Measurements from ENCODE around the gene TDO2. TPM values are rescaled to one million over a fixed set of nuclear protein-coding genes. Genes with fewer than 3 reads are reported as not detected.

TDO2 gene
- total RNA-seq, 4 donors from 2014 or later: 3.7 TPM; not detected in 3

DNA sequence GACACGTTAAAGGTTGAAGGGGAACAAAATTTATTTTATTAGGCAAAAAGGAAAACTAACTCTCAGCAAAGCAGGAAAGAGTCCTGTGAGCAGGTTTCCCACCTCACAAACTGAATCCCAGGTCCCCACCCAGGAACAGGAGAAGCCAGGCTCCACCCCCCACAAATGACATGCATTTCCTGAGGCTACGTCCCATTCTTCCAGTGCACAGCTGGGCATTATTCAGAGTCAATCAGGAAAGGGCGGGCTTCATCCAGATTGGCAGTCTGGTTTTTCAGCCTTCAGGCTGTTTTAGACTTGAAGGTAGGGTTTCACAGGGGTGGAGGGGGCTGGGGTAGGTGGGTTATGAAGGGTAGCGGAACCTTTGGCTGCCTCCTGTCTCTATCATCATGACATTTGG is 25.5 kb upstream of the TDO2 start:
- Histone ChIP-seq H3K9me3 (no peaks in the 10 kb centered on the region), H3K4me3 (no peak overlapping the region), H3K36me3 (no peaks in the 10 kb centered on the region), H3K27ac (no peak overlapping the region), H3K27me3 (no peaks in the 10 kb centered on the region), H3K4me1 (no peaks in the 10 kb centered on the region)
- TF ChIP-seq, protein P1, sequence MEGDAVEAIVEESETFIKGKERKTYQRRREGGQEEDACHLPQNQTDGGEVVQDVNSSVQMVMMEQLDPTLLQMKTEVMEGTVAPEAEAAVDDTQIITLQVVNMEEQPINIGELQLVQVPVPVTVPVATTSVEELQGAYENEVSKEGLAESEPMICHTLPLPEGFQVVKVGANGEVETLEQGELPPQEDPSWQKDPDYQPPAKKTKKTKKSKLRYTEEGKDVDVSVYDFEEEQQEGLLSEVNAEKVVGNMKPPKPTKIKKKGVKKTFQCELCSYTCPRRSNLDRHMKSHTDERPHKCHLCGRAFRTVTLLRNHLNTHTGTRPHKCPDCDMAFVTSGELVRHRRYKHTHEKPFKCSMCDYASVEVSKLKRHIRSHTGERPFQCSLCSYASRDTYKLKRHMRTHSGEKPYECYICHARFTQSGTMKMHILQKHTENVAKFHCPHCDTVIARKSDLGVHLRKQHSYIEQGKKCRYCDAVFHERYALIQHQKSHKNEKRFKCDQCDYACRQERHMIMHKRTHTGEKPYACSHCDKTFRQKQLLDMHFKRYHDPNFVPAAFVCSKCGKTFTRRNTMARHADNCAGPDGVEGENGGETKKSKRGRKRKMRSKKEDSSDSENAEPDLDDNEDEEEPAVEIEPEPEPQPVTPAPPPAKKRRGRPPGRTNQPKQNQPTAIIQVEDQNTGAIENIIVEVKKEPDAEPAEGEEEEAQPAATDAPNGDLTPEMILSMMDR (IDR thresholded peaks at IDR 0.05): no peak
- TF ChIP-seq POLR2A (IDR thresholded peaks at IDR 0.05): no peak
- no peak for DNase-seq
- intact Hi-C loops (cut with DNase I; ENCODE audit: low total_unique reads): no loop called here

DNA sequence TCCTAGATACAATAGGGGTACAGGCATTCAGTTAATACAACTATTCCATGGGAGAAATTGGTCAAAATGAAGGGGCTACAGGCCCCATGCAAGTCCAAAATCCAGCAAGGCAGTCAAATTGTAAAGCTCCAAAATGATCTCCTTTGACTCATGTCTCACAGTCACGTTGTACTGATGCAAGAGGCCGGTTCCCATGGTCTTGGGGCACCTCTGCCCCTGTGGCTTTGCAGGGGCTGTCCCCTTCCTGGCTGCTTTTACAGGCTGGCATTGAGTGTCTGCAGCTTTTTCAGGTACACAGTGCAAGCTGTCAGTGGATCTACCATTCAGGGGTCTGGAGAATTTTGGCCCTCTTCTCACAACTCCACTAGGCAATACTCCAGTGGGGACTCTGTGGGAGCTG is 24.9 kb upstream of the TDO2 start:
- Histone ChIP-seq H3K27ac (no peak overlapping the region), H3K9me3 (no peaks in the 10 kb centered on the region), H3K4me3 (no peak overlapping the region), H3K27me3 (no peaks in the 10 kb centered on the region), H3K4me1 (no peaks in the 10 kb centered on the region), H3K36me3 (no peaks in the 10 kb centered on the region)
- intact Hi-C loops (cut with DNase I; ENCODE audit: low total_unique reads): no loop called here
- TF ChIP-seq, protein P1 (IDR thresholded peaks at IDR 0.05): no peak
- no peak for TF ChIP-seq POLR2A (IDR thresholded peaks at IDR 0.05)
- no peak for DNase-seq

DNA sequence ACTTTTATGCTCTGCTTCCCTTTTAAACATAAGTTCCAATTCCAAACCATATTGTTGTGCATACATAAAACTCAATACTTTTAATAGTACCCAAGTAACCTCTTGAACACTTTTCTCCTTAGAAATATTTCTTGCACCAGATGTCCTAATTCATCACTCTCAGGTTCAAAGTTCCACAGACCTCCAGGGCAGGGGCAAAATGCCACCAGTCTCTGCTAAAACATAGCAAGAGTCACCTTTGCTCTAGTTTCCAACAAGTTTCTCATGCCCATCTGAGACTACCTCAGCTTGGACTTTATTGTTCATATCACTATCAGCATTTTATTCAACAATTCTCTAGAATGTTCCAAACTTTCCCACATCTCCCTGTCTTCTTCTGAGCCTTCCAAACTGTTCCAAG is 23.7 kb upstream of the TDO2 start:
- no peak overlapping the region for H3K27ac ChIP-seq
- H3K9me3 ChIP-seq: no peaks in the 10 kb centered on the region
- H3K36me3 ChIP-seq: no peaks in the 10 kb centered on the region
- H3K4me1 ChIP-seq: no peaks in the 10 kb centered on the region
- no peak for DNase-seq
- TF ChIP-seq POLR2A (IDR thresholded peaks at IDR 0.05): no peak
- intact Hi-C loops (cut with DNase I; ENCODE audit: low total_unique reads): no loop called here
- no peaks in the 10 kb centered on the region for H3K27me3 ChIP-seq
- H3K4me3 ChIP-seq: no peak overlapping the region

DNA sequence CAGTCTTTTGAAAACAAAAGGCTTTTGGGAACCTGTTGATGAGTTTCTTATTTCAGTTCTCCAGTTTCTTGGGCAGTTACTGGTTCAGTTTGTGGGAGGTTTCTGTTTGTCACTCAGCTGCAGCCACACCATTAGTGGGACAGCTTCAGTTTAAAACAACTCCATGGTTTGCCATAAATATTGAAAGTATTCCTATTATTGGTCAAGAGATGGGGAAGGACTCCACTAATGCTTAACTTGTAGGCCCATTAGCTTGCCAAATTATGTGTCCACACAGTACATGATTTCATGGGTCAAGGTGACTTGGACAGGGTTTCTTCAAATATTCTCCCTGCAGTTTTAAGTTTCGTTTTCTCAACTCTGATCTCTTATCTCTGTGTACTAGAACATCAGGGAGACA is 21.9 kb upstream of the TDO2 start:
- intact Hi-C loops (cut with DNase I; ENCODE audit: low total_unique reads): no loop called here
- H3K4me3 ChIP-seq: no peak overlapping the region
- no peaks in the 10 kb centered on the region for H3K27me3 ChIP-seq
- no peaks in the 10 kb centered on the region for H3K4me1 ChIP-seq
- DNase-seq: no peak
- H3K36me3 ChIP-seq: no peaks in the 10 kb centered on the region
- TF ChIP-seq, protein P1 (IDR thresholded peaks at IDR 0.05): no peak
- TF ChIP-seq POLR2A (IDR thresholded peaks at IDR 0.05): no peak
- no peaks in the 10 kb centered on the region for H3K9me3 ChIP-seq
- H3K27ac ChIP-seq: no peak overlapping the region

DNA sequence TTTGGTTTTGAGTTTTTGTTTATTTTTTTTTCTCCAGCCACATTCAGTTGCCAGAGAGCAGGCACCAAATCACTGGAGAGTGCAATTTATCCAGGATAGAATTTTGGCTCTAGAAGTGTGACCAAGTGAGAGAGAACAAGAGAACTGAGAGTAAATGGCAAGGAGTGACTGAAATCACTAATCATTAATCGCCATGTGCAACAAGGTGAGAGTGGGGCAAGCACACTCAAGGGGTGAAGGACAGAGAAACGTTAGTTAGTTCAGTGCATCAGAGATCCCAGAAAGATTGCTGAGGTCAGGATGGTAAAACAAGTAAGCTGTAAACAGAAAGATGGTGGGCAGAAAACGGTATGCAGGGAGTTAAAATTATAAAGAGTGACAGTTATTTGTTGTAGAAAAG is 19.6 kb upstream of the TDO2 start:
- Histone ChIP-seq H3K27ac (no peak overlapping the region), H3K4me1 (no peaks in the 10 kb centered on the region), H3K4me3 (no peak overlapping the region), H3K27me3 (no peaks in the 10 kb centered on the region), H3K9me3 (no peaks in the 10 kb centered on the region), H3K36me3 (no peaks in the 10 kb centered on the region)
- intact Hi-C loops (cut with DNase I; ENCODE audit: low total_unique reads): no loop called here
- TF ChIP-seq, protein P1 (IDR thresholded peaks at IDR 0.05): no peak
- DNase-seq: no peak

DNA sequence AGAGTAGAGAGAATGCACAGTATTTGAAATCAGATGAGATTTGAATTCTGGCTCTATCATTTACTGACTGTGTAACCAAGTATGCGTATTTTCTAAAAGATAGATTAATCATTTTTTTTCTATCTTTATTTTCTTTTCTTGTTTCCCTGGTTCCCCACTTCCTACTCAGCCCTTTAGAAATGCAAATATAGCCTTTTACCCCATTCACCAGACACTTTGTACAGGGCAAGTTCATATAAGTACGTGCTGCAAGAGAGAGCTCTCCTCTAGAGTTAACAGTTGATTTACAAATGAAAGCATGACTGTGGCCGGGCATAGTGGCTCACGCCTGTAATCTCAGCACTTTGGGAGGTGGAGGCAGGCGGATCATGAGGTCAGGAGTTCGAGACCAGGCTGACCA is 17.8 kb upstream of the TDO2 start:
- intact Hi-C loops (cut with DNase I; ENCODE audit: low total_unique reads): no loop called here
- DNase-seq: no peak
- Histone ChIP-seq H3K4me3 (no peak overlapping the region), H3K4me1 (no peaks in the 10 kb centered on the region), H3K27me3 (no peaks in the 10 kb centered on the region), H3K9me3 (no peaks in the 10 kb centered on the region), H3K27ac (no peak overlapping the region), H3K36me3 (no peaks in the 10 kb centered on the region)
- no peak for TF ChIP-seq POLR2A (IDR thresholded peaks at IDR 0.05)
- TF ChIP-seq, protein P1 (IDR thresholded peaks at IDR 0.05): no peak
